SW 1271 (cell line): ENCODE results near the gene POU2AF1.

Experiments used
- DNase-seq, 2 experiments: peaks; one replicate each; lab custom pipeline; 2025; lab: John Stamatoyannopoulos, UW

POU2AF1 gene

DNA sequence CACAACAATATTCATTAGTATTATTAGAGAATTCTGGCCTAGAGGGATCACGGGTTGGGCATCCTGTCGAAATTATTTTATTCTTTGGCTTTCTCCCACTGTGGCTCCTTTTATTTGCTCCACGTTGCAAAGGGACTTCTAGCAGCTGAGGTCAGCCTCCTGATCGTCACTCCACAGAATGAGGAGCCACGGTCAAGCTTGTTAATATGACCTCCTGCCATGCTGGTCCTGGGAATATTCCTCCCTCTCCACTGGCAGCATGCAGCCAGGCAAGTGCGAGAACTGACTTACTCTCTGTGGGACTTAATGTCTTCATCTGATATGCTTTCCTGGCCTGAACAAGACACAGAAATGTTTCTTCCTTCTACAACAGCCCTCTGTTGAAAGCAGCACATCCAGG lies 59.8 kb downstream of the POU2AF1 start:
- no peak for DNase-seq

DNA sequence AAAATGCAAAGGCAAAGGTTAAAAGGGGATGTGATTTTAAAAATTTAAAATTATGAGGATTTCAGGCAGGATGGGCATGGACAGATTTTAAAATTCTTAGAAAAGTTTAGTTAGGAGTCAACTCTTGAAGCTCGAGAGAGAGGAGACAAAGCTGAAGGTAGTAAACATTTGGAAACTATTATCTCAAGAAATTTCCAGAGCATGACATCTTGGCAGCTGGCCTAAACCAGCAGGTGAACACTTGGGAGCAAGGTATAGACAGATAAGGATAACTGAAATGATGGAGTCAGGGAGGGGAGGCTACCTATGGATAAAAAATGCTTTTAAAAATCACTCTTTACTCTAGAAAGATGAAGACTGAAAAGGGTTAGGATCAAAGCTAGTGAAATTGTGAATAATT lies 67.0 kb downstream of the POU2AF1 start:
- DNase-seq = no peak

DNA sequence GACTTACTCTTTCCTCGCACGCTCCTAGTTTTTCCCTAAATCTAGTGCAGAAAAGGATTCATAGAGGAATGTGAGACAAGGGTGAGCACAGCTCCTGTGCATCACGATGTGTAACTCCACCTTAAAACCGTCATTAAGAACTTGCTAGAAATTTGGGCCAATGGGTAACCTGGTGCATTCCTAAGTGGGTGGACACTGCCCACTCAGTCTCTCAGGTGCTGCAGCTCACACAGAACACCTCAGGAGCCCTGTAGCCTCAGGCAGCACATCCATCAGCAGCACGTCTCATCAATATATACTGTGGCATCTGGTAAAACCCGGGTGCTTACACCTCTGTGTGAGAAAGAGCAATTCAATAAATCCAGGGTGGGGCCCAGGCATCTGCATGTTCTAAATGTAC lies 68.4 kb downstream of the POU2AF1 start:
- no peak for DNase-seq

DNA sequence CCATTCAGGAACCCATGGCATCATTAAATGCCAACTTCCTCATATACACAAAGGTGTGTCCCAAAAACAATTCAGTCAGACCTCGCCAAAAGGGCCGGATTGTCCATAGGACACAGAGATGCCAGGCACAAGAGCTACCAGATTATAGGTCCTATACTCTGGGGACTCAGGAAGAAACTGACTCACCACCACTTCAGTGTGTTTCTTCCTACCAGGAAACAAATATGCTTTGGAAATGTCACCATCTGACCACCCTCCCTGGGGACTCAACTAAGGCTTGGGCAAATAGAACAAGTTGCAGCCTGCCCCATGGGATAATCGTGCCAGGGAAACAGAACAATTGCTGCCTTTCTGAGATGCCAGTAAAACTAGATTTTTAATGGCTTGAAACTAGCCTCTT lies 69.0 kb downstream of the POU2AF1 start:
- DNase-seq = no peak

DNA sequence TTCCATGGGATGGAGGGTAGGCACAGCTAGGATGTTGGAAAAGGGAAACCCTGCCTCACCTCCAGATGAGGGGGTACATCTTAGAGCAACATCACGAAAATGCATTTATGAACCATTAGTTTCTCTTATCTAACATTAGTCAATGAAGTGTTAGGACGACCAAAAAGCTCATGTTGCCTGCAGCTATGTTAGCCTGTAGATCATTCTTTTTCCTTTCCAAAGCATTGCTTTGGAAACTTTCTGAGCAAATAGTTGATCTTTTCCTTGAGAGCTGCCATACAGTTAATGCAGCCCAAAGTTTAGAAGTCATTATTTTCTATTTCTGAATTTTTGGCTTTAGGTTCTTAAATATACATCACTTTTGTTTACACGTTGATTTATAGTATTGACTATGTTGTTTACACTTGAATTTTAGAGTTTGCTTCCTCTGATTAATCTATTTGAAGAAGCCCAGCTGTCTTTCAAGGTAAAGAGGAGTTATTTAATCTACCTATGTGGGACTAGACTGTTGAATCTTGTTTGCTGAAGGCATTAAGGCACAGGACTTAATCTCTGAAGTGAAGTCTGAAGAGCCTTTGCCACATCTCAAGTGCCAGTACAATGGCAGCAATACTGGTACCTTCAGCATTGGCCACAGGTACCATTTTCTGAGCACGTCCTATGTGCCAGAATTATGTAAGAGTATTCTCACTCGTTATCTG lies 69.7 kb downstream of the POU2AF1 start:
- no peak for DNase-seq

DNA sequence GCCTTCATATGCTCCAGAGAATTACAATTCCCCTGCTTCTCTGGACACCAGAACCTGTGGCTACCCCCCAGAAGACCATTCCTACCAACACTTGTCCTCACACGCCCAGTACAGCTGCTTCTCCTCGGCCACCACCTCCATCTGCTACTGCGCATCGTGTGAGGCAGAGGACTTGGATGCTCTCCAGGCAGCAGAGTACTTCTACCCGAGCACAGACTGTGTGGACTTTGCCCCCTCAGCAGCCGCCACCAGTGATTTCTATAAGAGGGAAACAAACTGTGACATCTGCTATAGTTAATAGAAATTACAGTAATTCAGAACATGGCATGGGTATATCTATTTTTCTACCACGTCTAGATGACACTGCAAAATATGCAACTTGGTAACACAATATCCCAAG lies 70.9 kb downstream of the POU2AF1 start:
- DNase-seq = no peak

DNA sequence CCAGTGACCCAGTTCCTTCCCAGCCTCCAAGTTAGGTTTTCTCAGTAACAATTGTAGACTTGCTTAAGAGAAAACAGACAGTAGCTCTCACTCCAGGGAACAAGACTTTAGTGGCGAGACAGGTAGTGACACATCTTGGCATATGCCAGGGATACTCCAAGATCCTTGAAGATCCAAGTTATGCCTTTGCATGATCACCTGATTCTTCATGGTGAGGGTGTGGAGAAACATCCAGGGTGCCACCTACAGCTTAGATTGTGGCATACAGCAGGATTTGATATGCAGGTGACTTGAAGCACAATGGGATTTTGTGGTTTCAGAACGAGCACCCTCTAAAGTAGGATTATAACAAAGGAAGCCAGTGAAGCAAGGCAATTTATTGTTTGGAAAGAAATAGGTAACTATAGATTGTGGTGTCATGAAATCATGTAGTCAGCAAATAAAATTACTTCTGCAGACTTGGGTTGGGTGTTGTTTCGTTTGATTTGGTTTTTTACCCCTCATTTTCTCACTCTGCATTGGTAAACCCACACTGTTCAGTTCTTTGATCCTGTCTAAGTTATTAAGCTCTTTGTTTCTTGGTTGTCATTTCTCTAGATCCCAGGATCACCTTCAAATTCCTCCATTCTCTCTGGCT lies 71.5 kb downstream of the POU2AF1 start:
- no peak for DNase-seq

DNA sequence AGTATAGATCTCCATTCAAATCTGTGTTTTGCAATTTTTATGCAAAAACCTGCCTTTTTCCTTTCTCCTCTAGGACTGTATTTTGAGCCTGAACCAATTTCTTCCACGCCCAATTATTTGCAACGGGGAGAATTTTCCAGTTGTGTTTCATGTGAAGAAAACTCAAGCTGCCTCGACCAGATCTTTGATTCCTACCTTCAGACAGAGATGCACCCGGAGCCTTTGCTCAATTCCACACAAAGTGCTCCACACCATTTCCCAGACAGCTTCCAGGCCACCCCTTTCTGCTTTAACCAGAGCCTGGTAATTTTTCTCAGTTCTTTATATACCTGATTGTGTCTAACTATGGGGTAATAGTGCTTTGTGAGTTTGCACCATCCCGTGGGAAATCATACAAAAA lies 72.8 kb downstream of the POU2AF1 start:
- no peak for DNase-seq

DNA sequence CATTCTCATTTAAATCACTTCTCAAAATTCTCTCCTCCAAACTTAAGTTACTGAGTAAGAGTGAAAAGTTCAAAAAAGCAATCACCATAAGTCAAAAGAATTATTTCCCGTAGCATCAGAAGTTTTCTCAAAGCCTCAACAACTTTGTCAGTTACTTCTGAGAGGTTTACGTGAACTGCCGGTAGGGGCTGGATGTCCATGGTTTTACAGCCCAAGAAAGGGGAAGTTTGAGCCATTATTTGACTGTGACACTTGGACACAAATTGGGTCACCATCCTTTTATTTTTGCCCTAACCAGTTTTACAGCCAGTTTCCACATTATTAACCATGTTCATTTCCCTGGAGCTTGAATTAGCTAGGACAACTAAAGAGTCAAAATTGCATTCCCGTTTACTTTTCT lies 73.2 kb downstream of the POU2AF1 start:
- no peak for DNase-seq

DNA sequence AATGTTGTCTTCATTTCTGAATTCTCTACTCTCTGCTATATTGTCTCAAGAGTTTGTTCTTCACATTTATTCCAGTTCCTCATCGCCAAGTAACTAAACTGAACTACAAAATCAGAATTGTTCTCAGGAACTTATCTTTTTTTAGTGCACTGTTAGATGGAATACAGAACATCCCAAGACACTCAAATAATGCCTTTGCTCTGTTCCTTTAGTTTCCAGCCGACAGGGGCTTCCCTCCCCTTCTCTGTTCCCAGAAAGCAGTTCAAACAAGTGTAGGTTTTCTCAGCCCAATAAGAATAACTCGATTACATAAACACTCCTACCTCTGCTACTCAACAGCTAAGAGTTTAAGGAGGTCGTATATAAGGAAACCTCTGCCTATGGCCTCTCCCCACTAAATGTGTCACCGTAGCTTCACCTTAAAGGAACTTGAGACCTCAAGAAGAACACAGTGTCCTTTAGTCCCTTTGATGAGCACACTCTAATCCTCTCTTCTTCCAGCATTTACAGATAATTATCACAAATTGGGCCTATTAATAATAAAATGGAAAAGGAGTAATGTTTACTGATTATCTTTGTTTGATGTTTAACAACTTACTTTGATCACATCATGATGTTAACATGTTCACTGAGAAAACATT lies 73.8 kb downstream of the POU2AF1 start:
- no peak for DNase-seq

DNA sequence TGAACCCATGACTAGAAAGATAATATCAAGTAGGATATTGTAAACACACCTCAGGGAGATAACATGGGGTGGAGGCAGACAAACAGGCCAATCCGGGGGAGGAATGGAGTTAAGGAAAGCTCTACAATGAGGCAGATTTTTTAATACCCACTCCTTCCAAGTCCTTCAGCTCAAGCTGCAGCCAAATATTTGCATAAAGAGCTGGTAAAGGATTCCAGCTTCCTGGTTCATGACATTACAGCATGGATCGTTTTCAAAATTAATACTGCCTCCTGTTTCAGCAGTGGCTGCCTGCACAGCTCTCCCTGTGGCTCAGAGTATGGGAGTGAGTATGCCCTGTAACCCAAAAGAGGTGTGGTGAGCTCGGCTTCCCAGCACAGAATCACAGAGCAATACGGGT lies 75.6 kb downstream of the POU2AF1 start:
- DNase-seq = no peak

DNA sequence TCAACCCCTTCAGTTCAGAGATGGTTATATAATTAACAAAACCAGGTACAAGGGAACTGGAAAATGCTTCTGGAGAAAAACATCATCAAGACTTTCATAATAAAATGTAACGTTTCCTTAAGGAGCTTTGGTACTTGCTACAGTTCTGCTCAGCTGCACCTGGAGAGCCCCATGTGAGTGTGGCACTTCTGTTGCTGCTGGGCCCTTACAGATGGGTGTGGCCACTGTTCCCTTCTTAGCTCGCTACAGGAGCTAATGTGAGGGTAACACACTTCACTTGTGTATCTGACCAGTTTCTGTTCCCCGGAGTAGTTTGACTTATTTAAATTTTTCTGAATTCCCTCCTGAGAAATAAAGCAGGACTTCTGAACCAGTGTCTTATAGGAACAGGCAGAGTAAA lies 76.8 kb downstream of the POU2AF1 start:
- DNase-seq = no peak
